Fibroblast of skin of back (primary cell): Measurements from ENCODE around the gene EML4.
"Not testable (repeated sequence)": the region's sequence is repeated elsewhere in the genome, so short reads cannot be mapped to it uniquely, and the experiment has no call there.

Experiments used
- DNase-seq: peaks from one replicate; pipeline ENCODE4 v3.0.0-alpha.2; 2013

Gene EML4

GRCh38 chr2:42360493-42360889, 191.3 kb downstream of the EML4 start:
- DNase-seq, result no peak

- DNase-seq, result peak; percentile 97
Observed at GRCh38 chr2:42360890-42361727, 192.0 kb downstream of the EML4 start, which contains the start of gene COX7A2L. Gene COX7A2L (minus strand): TSS chr2:42361217. CDS start chr2:42361161, 56 bp downstream.

- DNase-seq, result no peak
Observed at GRCh38 chr2:42361728-42362283, 192.7 kb downstream of the EML4 start.

GRCh38 chr2:42363413-42363812, 194.3 kb downstream of the EML4 start:
- no peak for DNase-seq

GRCh38 chr2:42364658-42365057, 195.5 kb downstream of the EML4 start:
- DNase-seq, result no peak

- no peak for DNase-seq
Observed at GRCh38 chr2:42366411-42366810, 197.3 kb downstream of the EML4 start.

- DNase-seq, result no peak
Observed at GRCh38 chr2:42367835-42368234, 198.7 kb downstream of the EML4 start.

GRCh38 chr2:42368817-42369531, 199.8 kb downstream of the EML4 start:
- no peak for DNase-seq

- no peak for DNase-seq
Observed at GRCh38 chr2:42369532-42370229, 200.5 kb downstream of the EML4 start.

- no peak for DNase-seq
Observed at GRCh38 chr2:42371611-42372473, 202.7 kb downstream of the EML4 start.

- DNase-seq, result no peak
Observed at GRCh38 chr2:42372474-42373200, 203.5 kb downstream of the EML4 start.

GRCh38 chr2:42376758-42377157, 207.6 kb downstream of the EML4 start:
- no peak for DNase-seq

GRCh38 chr2:42378415-42378814, 209.3 kb downstream of the EML4 start:
- DNase-seq, result no peak

GRCh38 chr2:42380026-42380425, 210.9 kb downstream of the EML4 start:
- not testable (repeated sequence) for DNase-seq

- DNase-seq, result no peak
Observed at GRCh38 chr2:42382144-42382543, 213.0 kb downstream of the EML4 start.
